Astrocyte of the spinal cord (primary cell): ENCODE data around the gene CDC42BPA.
A peak's percentile ranks its signal among the peaks of the same experiment; 100 is the strongest.

Source experiments
- DNase-seq: peaks from one replicate; pipeline ENCODE4 v3.0.0; 2011; ENCODE audit warnings: low read depth, low spot score
- H3K4me3 ChIP-seq: 2 replicates; pipeline ENCODE4 v1.5.1; 2011; ENCODE audit warnings: low read depth, mild to moderate bottlenecking, low read length, moderate library complexity
- in situ Hi-C: cut with HindIII; loops from 2 replicates; pipeline ENCODE4 v1.10.0; 2017; ENCODE audit warnings: low sequenced_read_pairs
- TF ChIP-seq, protein P1 (sequence below): IDR thresholded peaks from 2 replicates; pipeline ENCODE4 v1.5.1; 2012; ENCODE audit warnings: low read depth, mild to moderate bottlenecking, low read length, inconsistent platforms

Gene CDC42BPA

DNA sequence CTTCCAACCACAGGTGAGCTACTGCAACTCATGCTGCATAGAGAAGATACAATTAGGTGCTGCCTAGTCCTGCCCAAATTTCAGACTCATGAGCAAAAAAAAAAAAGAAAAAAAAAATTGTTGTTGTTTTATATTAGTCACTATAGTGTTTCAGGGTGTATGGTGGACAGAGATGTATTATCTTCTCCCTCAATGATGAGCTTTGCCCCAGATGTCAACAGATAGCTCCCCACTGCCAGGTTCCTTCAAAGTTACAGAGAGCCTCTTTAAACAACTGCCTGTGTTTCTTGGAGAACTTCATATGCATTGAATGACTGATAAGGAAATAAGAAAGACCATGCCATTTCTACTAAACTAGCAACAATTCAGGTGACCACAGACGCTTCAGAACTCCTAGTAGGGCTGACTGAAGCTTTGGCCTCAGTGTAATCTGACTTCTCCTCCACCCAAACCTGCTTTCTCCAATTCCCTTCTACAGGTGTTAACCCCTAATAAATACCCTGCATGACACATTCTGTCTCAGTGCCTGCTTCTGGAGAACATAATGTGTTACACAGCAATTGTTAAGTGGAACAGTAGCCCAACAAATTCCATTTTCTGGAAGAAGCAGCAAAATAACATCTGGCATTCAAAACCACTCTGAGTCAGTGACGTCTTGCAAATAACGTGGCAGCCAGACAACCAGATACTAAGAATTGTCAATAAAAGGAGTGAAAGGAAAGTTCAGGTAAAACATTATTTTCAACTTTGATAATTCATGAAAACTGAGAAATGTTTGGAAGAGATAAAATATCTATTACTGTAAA is 147.7 kb downstream of the CDC42BPA start:
- TF ChIP-seq, protein P1, sequence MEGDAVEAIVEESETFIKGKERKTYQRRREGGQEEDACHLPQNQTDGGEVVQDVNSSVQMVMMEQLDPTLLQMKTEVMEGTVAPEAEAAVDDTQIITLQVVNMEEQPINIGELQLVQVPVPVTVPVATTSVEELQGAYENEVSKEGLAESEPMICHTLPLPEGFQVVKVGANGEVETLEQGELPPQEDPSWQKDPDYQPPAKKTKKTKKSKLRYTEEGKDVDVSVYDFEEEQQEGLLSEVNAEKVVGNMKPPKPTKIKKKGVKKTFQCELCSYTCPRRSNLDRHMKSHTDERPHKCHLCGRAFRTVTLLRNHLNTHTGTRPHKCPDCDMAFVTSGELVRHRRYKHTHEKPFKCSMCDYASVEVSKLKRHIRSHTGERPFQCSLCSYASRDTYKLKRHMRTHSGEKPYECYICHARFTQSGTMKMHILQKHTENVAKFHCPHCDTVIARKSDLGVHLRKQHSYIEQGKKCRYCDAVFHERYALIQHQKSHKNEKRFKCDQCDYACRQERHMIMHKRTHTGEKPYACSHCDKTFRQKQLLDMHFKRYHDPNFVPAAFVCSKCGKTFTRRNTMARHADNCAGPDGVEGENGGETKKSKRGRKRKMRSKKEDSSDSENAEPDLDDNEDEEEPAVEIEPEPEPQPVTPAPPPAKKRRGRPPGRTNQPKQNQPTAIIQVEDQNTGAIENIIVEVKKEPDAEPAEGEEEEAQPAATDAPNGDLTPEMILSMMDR = no peak
- no peak overlapping the region for H3K4me3 ChIP-seq
- peak; percentile 52 for DNase-seq
- in situ Hi-C loops = no loop called here

DNA sequence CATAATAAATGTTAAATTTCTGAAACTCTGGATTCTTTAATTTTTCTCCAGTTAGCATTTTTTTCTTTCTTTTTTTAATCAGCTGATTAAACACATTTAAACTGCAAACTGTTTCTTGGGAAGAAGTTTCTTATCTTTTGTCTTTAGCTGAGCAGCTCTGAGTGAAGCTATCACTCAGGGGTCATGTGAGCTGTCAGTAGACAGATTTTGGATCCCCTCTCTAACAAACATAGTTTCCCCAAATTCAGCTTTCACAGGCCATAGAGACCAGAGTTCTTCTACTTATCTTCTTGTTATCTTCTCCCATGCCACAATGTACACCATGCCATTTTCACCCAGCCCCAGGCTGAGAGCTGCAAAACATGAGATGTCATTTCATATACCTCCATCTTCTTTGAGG is 148.9 kb downstream of the CDC42BPA start:
- TF ChIP-seq, protein P1 = no peak
- no peak overlapping the region for H3K4me3 ChIP-seq
- in situ Hi-C loops = no loop called here
- no peak for DNase-seq

DNA sequence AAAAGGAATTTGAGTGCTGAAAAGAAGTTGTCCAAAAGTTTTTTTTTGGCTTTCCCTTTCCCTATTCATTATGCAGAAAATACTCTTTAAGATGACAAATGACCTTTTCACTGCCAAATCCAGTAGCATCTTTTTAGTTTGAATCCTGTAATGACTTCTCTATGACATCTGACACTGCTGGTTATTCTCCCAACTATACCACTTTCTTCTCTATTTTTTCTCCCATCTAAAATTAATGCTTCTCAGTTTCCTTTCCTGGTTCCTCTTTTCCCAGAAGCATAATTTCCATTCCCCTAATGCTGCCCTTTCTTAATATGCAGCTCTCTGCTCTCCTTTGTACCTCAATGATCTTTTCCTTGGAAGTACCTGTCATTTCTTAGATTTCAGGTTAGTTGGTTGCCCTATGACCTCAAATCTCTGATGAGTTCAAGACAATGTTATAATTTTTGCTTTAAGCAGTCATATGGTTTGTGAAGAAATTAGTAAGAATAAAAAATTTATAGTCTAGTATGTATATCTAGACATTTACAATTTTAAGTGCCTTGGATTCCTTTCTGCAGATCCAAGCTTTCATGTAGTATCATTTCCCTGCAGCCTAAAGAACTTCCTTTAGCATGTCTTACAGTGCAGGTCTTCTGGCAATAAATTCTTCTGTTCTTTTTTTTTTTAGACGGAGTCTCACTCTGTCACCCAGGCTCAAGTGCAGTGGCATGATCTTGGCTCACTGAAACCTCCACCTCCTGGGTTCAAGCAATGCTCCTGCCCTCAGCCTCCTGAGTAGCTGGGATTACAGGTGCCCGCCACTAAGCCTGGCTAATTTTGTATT is 150.8 kb downstream of the CDC42BPA start:
- no peak overlapping the region for H3K4me3 ChIP-seq
- no peak for DNase-seq
- in situ Hi-C loops = no loop called here
- TF ChIP-seq, protein P1 = no peak

DNA sequence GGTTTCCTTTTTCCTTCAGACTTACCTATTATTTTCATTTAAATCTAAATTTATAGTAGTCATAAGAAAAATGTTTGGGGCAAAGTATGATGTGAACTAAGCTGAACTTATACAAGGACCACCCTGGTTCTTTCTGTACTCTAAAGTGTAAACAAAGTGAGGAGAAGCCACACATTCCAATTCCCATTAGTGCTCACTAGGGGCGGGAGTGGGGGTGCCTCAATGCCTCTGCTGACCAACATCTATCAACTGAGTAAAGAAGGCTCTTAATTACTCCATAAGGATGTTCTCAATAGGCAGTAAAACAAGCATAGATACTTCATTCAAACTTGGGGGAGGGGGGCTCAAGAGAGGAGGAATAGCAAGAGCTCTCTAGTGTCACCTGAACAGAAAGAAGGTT is 151.7 kb downstream of the CDC42BPA start:
- TF ChIP-seq, protein P1 = no peak
- no peak overlapping the region for H3K4me3 ChIP-seq
- in situ Hi-C loops = no loop called here
- no peak for DNase-seq

DNA sequence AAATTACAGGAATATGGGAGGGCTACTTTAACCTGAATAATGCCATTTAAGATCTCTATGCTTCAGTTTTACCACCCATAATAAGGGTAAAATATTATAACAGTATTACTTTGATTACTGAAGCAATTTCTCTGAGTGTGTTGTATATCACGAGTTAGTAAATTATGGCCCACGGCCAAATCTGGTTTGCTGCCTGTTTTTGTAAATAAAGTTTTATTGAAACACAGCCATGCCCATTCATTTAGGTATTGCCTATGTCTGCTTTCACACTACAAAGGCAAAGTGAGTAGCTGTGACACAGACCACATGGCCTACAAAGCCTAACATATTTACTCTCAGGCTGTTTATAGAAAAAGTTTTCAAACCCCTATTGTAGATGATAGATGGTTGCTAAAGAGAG is 156.8 kb downstream of the CDC42BPA start:
- in situ Hi-C loops = no loop called here
- H3K4me3 ChIP-seq = no peak overlapping the region
- TF ChIP-seq, protein P1 = no peak
- no peak for DNase-seq

DNA sequence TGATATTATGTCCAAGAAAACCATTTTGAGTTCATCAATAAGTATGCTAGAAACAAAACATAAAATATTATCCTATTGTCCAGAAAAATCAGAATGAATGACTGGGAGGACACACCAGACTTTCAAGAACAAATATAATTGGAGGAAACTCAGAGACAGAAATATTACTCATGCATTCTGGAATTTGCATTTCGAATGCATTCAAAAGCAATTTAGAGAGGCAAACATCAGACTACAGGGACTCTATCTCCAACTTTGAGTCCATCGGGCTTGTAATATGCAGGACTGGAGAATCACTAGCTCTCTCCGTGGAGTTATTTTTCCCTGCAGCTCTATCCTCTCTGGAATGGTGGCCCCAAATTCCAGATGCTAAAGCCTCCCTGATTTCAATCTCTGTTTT is 161.8 kb downstream of the CDC42BPA start:
- TF ChIP-seq, protein P1 = no peak
- in situ Hi-C loops = no loop called here
- DNase-seq = no peak
- no peak overlapping the region for H3K4me3 ChIP-seq
